GM12864 (cell line): ENCODE results near the gene PDIA6.

Experiments
- DNase-seq: peaks from one replicate; pipeline ENCODE4 v3.0.0-alpha.2; 2011; ENCODE audit warnings: low read depth
- H3K4me3 ChIP-seq: 2 replicates; pipeline ENCODE4 v1.5.1; 2011; ENCODE audit warnings: mild to moderate bottlenecking, low read depth, low read length, control low read depth
- TF ChIP-seq, protein P1 (sequence below): IDR thresholded peaks from 2 replicates; pipeline ENCODE4 v1.5.1; 2011; ENCODE audit warnings: low read depth, mild to moderate bottlenecking, moderate library complexity, low read length, control low read depth, inconsistent platforms; ENCODE audit errors: missing control alignments

The PDIA6 gene

DNA sequence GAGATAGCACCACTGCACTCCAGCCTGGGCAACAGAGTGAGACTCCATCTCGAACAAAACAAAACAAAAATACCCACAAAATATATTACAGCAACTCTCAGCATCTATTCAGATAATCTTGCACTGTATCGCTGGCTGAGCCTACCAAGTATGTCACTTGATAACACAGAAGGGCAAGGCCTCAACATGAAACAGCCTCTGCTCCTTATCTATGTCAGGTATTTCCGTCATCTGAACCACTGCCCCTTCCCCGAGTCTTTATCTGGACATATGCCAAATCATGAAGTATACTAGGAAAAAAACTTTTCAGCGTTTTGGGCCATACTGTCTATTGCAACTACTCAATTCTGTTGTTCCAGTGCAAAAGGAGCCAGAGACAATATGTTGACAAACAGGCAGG is 17.7 kb downstream of the PDIA6 start:
- H3K4me3 ChIP-seq = no peak overlapping the region
- no peak for DNase-seq
- TF ChIP-seq, protein P1, sequence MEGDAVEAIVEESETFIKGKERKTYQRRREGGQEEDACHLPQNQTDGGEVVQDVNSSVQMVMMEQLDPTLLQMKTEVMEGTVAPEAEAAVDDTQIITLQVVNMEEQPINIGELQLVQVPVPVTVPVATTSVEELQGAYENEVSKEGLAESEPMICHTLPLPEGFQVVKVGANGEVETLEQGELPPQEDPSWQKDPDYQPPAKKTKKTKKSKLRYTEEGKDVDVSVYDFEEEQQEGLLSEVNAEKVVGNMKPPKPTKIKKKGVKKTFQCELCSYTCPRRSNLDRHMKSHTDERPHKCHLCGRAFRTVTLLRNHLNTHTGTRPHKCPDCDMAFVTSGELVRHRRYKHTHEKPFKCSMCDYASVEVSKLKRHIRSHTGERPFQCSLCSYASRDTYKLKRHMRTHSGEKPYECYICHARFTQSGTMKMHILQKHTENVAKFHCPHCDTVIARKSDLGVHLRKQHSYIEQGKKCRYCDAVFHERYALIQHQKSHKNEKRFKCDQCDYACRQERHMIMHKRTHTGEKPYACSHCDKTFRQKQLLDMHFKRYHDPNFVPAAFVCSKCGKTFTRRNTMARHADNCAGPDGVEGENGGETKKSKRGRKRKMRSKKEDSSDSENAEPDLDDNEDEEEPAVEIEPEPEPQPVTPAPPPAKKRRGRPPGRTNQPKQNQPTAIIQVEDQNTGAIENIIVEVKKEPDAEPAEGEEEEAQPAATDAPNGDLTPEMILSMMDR = no peak

DNA sequence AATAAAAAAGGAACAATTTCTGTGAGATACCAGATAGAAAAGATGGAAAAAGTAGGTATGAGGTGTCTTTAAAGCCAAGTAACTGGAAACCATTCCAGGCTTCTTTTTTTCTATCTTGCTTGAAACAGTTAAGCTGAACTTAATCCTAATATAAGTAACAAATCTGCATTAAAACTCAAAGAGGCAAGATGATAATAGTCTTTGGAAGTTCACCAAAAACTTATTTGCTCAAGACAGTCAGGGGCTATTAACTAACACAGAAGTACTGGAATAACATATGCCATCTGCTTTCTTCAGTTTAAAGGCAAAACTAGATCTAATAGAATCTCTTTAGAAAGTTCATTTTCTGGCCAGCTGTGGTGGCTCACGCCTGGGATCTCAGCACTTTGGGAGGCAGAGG is 18.8 kb downstream of the PDIA6 start:
- TF ChIP-seq, protein P1 = no peak
- no peak overlapping the region for H3K4me3 ChIP-seq
- no peak for DNase-seq

DNA sequence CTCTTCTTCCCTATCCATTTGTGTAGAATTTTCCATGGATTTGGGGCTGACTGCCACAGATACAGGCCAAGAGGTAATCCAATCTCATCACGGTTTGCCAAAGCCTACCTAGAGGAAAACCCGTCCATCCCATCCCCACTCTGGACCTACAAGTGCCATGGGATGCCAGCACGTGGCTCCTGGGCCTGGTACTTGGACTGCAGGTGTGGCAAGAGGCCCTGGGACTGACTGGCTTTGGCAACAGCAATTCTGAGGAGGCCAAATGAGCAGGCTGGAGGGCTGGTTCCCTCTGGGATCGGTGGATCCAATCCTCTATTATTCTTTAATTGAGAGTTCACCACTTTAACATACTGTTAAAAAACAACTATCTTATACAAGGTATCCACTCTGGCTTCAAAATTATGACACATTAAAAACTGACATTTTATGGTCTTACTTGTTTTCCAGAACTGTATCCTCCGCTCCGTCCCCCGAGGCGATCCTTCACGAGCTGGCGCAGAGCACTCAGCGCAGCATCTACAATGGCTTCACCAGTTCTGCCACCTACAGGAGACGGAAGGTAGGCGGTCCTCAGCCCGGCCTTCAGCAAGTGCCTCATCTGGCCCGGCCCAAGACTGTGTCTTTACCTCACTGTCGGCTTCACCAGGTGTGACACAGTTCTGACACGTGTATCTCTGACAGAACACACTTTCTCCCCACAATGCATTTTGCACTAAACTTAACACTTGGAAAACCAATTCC is 19.8 kb downstream of the PDIA6 start:
- TF ChIP-seq, protein P1 = peak; percentile 9
- H3K4me3 ChIP-seq = no peak overlapping the region
- no peak for DNase-seq

- DNase-seq = no peak
- H3K4me3 ChIP-seq = no peak overlapping the region
- TF ChIP-seq, protein P1 = no peak
Observed at GRCh38 chr2:10792001-10792634, 20.5 kb downstream of the PDIA6 start.

DNA sequence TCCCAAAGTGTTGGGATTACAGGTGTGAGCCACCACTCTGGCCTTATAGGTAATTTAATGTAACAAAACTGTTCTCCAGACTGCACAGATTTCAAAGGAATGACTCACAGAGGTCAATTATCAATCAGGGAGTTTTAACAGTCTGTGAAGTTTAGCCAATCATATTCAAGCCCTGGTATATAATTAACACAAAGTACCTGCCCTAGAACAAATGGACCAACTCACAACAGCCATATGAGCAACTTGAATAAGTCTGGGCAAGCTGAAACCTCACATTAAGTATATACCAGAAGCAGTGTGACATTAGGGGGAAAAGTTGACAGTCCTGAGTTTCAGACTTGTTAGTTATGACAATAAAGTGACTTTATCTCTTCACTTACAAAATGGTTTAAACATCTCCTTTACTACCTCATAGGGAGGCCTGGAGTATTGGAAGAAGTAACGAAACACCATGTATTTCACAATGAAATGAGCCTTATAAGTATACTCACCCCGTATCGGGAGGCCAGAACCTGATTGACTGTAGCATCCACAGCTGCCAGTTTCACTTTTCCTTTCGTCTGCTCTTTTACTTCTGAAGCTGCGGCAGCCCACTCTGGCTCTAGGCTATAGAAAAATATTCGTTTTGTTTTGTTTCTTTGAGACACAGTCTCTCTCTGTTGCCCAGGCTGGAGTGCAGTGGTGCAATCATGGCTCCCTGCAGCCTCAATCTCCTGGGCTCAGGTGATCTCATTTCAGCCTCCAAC is 22.2 kb downstream of the PDIA6 start:
- no peak overlapping the region for H3K4me3 ChIP-seq
- DNase-seq = peak; percentile 55
- TF ChIP-seq, protein P1 = no peak

GRCh38 chr2:10788855-10789254 is 23.7 kb downstream of the PDIA6 start:
- TF ChIP-seq, protein P1 = no peak
- no peak for DNase-seq
- H3K4me3 ChIP-seq = no peak overlapping the region
